Amygdala (tissue), 56 donors: ENCODE data around the gene FCRLB.
"Not testable (repeated sequence)": the region's sequence is repeated elsewhere in the genome, so short reads cannot be mapped to it uniquely, and the experiment has no call there.

ENCODE experiments used
- DNase-seq, 56 donors: peaks; one replicate each; lab custom pipeline; 2025; lab: John Stamatoyannopoulos, UW

FCRLB gene

GRCh38 chr1:161718559-161719324, 2.6 kb upstream of the FCRLB start:
- no peak for DNase-seq

DNA sequence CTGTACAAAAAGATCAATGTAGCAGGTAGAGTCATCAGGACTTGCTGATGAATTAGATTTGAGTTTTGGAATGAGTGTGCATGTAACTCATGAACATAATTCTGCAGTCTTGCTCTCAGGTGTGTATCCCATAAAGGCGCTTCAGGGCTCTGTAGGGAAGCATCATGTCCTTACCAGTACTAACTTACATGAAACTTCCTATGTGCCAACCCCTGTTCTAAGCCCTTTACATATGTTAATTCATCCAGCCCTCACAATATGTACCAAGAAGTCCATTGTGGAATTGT, 2.1 kb upstream of the FCRLB start:
- DNase-seq = no peak

DNA sequence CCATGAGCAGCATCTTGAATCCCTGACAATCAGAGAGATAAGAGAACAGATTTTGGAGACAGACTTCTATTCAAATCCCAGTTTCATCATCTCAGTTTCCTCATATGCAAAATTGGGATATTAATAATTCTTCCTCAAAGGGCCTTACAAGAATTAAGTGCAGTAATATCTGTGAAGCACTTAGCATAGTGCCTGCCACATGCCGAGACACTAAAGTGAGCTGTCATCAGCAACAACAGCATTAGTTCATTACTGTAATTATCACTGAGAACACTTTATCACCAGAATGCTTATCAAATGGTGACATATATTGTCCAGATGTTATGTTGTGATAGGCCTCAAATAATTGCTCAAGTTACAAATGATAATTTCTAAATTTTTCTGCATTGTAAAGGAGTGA, 922 bp upstream of the FCRLB start:
- DNase-seq = no peak

GRCh38 chr1:161721738-161722343, 497 bp downstream of the FCRLB start:
- DNase-seq = no peak

GRCh38 chr1:161722406-161722805, 1.1 kb downstream of the FCRLB start:
- no peak for DNase-seq

GRCh38 chr1:161723459-161724141, 2.3 kb downstream of the FCRLB start:
- no peak for DNase-seq

DNA sequence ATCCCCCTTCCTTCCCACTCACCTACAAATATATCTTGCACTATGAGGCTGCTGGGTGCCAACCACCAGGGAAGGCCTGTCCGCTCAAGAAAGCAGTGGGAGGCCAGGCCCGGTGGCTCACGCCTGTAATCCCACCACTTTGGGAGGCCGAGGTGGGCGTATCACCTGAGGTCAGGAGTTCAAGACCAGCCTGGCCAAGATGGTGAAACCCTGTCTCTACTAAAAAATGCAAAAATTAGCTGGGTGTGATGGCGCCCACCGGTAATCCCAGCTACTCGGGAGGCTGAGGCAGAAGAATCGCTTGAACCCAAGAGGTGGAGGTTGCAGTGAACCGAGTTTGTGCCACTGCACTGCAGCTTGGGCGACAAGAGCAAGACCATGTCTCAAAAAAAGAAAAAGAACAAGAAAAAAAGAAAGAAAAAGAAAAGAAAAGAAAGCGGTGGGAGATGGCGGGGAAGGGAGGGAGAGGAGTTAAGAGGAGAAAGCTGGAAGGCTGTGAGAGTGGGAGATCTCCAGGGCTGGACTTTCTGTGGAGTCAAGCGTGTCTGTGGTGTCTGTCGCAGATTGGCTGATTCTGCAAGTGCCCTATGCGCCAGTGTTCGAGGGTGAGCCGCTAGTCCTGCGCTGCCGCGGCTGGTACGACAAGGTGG, 4.0 kb downstream of the FCRLB start:
- DNase-seq = not testable (repeated sequence)

DNA sequence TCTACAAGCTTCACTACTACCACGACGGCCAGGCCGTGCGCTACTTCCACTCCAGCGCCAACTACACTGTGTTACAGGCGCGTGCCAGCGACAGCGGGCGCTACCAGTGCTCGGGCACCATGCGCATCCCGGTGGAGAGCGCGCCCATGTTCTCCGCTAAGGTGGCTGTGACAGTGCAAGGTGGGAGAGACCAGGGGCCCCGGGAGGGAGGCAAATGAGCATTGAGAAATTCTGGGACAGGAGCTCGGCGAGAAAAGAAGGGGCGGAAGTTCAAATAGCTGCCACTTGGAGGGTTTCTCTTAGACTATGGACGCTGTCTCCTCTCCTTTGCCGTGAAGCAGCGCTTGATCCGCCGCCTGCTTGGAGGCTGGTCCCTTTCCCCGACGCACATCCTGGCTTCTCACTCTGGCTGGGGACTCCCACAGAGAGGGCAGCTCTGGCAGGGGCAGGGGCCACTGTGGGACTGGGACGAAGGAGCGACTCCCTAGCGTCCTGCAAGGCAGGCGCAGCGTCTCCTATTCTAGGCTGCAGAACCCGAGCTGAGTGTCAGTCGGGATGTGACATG, 4.6 kb downstream of the FCRLB start:
- peak in 36 of 56 donors; percentile 8 to 68 (median 40) for DNase-seq

DNA sequence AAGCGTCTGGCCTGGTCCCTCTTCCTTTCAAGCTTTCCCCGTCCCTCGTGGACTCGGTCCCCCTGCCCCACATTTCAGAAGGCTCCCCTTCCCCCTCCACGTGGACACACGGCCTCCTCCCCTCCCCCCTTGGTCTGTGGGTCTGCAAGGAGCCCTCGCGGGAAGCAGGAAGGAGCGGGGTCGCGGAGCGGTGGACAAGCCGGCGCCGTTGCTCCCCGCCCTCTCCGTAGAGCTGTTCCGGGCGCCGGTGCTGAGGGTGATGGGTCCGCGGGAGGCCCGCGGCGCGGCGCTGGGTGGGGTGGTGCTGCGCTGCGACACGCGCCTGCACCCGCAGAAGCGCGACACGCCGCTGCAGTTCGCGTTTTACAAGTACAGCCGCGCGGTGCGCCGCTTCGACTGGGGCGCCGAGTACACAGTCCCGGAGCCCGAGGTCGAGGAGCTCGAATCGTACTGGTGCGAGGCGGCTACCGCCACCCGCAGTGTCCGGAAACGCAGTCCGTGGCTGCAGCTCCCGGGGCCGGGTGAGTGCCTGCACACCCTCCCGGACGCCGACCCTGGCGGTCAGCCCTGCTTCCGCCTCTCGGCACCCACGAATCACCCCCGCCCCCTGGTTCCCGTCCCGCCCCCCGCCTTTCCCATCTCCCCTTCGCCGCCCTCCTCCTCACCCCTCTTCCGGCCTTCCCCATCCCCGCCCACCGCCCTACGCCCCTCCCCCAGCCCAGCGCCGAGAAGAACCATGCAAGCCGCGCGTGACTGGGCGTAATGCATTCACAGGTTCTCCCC, 5.3 kb downstream of the FCRLB start:
- DNase-seq = peak in 48 of 56 donors; percentile 25 to 80 (median 60)

DNA sequence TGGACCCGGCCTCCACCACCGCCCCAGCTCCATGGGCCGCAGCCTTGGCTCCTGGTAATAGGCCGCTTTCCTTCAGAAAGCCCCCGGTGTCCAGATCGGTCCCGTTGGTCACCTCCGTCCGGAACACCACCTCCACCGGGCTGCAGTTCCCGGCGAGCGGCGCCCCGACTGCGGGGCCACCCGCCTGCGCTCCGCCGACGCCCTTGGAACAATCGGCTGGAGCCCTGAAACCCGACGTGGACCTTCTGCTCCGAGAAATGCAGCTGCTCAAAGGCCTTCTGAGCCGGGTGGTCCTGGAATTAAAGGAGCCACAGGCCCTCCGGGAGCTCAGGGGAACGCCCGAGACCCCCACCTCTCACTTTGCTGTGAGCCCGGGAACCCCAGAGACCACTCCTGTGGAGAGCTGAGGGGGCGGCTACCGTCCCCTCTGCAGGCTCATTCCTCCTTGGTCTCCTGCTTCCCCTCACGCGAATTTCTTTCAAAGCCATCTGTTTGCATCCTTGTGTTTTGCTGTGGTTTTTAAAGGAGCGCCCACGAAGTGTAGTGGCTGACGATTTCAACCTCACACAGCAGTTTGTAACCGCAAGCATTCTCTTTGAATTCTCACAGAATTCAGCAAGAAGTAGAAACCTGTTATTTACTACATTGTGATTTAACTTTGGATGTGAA, 6.0 kb downstream of the FCRLB start:
- DNase-seq = peak in 7 of 56 donors; percentile 13 to 51 (median 42)

- no peak for DNase-seq
Measured at GRCh38 chr1:161728376-161729226, 7.3 kb downstream of the FCRLB start.

DNA sequence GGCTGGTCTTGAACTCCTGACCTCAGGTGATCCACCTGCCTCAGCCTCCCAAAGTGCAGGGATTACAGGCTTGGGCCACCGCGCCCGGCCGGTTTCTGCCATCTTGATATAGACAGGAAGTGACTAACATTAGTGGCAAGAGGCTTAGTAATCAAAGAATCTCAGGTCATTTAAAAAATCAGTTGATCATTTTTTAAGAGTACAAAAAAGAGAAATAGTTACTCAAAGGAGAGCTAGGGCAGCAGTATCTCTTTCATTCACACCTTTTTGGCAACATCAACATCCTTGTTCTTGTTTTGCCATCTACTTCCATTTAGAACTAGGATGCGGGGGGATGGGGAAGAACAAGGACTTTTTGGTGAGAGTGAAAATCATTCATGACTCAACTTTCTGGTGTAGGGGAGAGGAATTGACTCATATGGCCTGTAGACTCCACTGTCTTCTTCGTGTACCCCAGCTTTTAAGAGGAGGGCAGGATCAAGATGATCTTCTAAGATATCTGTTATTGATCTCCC, 8.8 kb downstream of the FCRLB start:
- no peak for DNase-seq

DNA sequence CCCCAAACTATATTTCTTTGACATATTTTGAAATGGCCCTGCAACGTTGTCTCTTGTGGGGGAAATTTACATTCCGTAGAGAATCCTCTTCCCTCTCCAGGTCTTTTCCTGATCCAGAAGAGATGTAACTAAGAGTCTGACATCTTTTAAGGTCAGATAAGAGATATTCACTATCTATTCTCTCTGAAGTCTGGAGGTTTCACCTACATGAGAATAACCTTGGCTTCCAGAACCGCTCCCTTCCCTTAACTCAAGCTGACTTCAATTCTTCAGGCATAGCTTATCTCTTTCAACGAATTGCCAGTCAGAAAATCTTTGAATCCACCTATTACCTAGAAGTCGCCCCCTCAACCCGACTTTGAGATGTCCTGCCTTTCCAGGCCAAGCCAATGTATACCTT, 9.9 kb downstream of the FCRLB start:
- DNase-seq = no peak

DNA sequence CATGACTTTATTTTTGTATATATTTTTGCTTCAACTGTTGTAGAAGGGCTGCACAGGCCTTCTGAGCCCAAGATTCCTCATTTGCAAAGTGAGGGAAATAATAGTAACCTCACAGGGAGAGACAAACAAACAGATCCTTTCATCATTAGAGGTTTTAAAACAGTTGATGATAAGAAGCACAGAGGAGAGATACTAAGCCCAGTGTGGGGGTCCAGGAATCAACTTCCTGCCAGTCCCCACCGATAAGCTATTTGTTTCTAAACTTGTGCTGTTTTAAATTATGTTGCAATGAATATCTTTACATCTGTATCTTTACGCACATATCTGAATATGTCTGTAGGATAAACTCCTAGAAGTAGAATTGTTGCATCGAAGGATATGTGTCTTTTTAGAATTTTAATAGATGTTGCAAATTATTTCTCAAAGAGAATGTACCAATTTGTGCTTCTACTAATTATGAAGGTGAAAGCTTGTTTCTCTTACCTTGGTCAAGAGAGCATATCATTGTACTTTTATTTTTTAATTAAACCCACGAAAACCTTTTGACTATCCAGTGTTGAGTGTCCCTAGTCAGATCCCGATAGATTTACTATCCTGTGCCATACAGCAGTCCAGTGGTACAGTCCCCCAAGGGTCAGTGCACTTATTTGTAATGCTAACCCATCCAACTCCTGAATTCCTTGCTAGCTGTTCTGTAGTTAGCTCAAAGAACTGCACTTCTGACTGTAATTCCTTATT, 10.8 kb downstream of the FCRLB start:
- DNase-seq = no peak

DNA sequence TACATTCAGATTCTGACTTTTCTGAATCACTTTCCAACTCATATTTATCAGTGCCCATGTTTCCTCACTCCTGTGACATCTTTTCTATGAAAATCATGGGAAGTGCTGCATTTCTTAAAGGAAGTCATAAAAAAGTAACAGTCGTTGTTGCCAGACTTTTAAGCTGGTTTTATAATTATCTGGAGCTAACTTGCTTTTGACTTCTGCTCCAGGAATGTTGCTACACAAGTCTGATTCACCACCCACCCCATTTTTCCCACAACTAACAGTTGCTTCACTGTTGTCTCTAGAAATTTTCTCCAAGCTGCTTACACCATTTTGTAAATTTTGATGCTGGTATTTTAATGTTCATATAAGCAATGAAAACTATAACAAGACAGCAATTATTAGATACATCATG, 12.2 kb downstream of the FCRLB start:
- DNase-seq = no peak

GRCh38 chr1:161735837-161736236, 14.5 kb downstream of the FCRLB start:
- no peak for DNase-seq

DNA sequence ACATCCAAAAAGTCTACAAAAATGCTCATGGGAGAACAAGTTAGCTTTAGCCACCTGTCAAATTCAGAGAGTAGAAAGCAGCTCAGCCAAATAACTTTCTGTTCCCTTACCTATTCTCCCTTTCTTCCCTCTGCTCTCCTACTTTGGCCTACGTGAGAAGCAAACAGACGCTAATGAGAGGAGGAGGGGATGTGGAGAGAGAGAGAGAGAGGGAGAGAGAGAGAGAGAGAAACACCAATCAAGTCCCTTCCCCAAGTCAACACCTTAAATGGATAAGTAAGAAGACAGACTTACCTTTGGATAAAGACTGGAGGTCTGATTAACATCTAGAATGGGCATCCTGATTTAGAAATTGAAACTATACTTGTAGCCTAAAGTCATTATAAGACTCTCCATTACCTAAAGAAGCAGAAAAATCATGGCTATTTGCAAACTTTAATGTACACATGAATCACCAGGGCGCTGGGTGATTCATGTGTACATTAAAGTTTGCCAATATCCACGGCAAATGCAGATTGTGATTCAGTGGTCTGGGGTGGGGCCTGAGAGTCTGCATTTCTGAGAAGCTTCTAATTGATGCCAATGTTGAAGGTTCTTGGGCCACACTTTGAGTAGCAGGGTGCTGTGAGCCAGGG, 15.1 kb downstream of the FCRLB start:
- no peak for DNase-seq
